OCI-LY3 (cell line): ENCODE measurements around the gene PASD1.

Source experiments
- H2AFZ ChIP-seq: fragments of 200-600, 300-600 bp; shearing (Covaris generic); 2 replicates; pipeline ENCODE4 v1.6.0; 2014; ENCODE audit warnings: antibody characterized with exemption, low read depth, low read length
- H3K27ac ChIP-seq: fragments of 200-600, 300-600 bp; sonication (generic); 2 replicates; pipeline ENCODE4 v1.5.1; 2014; ENCODE audit warnings: mild to moderate bottlenecking, low read length, moderate library complexity, mixed read lengths
- H3K27me3 ChIP-seq: fragments of 200-600, 300-600 bp; sonication (generic); 2 replicates; pipeline ENCODE4 v1.6.1; 2014; ENCODE audit warnings: low read depth, low read length, mixed read lengths
- H3K36me3 ChIP-seq: fragments of 200-600, 300-600 bp; sonication (generic); replicated peaks from 2 replicates; pipeline ENCODE3; 2014; ENCODE audit warnings: low read depth, low read length, mixed read lengths
- H3K4me1 ChIP-seq: fragments of 300-600, 200-600 bp; sonication (generic); 2 replicates; pipeline ENCODE4 v1.6.1; 2014; ENCODE audit warnings: low read length, mixed read lengths
- H3K4me2 ChIP-seq: fragments of 200-600, 300-600 bp; sonication (generic); 2 replicates; pipeline ENCODE4 v1.6.1; 2014; ENCODE audit warnings: low read length, mixed read lengths
- H3K4me3 ChIP-seq: fragments of 300-600, 200-600 bp; sonication (generic); 2 replicates; pipeline ENCODE4 v1.5.1; 2014; ENCODE audit warnings: antibody characterized with exemption, mild to moderate bottlenecking, low read length, moderate library complexity
- H3K79me2 ChIP-seq: fragments of 300-600, 200-600 bp; shearing (Covaris generic); 2 replicates; pipeline ENCODE4 v1.6.1; 2014; ENCODE audit warnings: mild to moderate bottlenecking, low read length, mixed read lengths
- H3K9ac ChIP-seq: fragments of 300-600, 200-600 bp; shearing (Covaris generic); 2 replicates; pipeline ENCODE4 v1.6.0; 2014; ENCODE audit warnings: mild to moderate bottlenecking, low read length, moderate library complexity
- H3K9me3 ChIP-seq: fragments of 200-600, 300-600 bp; shearing (Covaris generic); 2 replicates; pipeline ENCODE4 v1.6.1; 2014; ENCODE audit warnings: low read length, mixed read lengths; ENCODE audit not compliant: insufficient read depth
- H4K20me1 ChIP-seq: fragments of 200-600, 300-600 bp; sonication (generic); 2 replicates; pipeline ENCODE4 v1.6.1; 2016; ENCODE audit warnings: low read length, mixed read lengths; ENCODE audit not compliant: insufficient read depth
- EZH2phosphoT487 ChIP-seq: fragments of 200-600 bp; shearing (Covaris generic); IDR thresholded peaks from 2 replicates; pipeline ENCODE4 v1.6.1; 2018; ENCODE audit warnings: antibody characterized with exemption, mixed run types, low read depth
- TF ChIP-seq, protein P1 (sequence below): fragments of 200-600, 300-600 bp; sonication (generic); IDR thresholded peaks from 2 replicates; pipeline ENCODE4 v1.5.1; 2014; ENCODE audit warnings: antibody characterized with exemption, low read length, low read depth

The PASD1 gene

GRCh38 chrX:151675121-151675746 is 111.8 kb downstream of the PASD1 start:
- Histone ChIP-seq H3K4me1 (no peaks in the 10 kb centered on the region), H2AFZ (no peak overlapping the region), H3K79me2 (no peaks in the 10 kb centered on the region), H4K20me1 (no peaks in the 10 kb centered on the region), H3K27ac (no peak overlapping the region), H3K9ac (no peak overlapping the region), H3K36me3 (no peaks in the 10 kb centered on the region), H3K27me3 (no peaks in the 10 kb centered on the region), H3K9me3 (no peaks in the 10 kb centered on the region), H3K4me3 (no peak overlapping the region), H3K4me2 (no peak overlapping the region)
- TF ChIP-seq EZH2phosphoT487: no peak
- TF ChIP-seq, protein P1, sequence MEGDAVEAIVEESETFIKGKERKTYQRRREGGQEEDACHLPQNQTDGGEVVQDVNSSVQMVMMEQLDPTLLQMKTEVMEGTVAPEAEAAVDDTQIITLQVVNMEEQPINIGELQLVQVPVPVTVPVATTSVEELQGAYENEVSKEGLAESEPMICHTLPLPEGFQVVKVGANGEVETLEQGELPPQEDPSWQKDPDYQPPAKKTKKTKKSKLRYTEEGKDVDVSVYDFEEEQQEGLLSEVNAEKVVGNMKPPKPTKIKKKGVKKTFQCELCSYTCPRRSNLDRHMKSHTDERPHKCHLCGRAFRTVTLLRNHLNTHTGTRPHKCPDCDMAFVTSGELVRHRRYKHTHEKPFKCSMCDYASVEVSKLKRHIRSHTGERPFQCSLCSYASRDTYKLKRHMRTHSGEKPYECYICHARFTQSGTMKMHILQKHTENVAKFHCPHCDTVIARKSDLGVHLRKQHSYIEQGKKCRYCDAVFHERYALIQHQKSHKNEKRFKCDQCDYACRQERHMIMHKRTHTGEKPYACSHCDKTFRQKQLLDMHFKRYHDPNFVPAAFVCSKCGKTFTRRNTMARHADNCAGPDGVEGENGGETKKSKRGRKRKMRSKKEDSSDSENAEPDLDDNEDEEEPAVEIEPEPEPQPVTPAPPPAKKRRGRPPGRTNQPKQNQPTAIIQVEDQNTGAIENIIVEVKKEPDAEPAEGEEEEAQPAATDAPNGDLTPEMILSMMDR: no peak

DNA sequence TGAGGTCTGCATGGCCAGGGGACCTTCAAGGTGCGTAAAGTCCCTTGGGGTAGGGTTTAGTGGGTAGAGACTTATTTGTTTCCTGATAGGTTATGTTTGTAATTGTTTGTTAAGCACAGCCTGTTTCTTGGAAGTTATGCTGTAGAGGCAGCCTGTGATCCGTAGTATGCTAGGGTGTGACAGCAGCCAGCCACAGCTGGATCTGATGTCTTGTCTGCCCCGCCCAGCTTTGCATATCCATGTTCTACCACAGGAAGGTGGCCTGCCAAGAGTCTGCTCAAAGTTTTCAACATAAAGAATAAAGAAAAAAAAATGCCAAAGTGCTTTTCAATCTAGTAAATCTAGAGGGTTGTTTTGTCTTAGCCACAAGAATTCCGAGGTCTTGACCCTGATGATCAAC is 112.7 kb downstream of the PASD1 start:
- Histone ChIP-seq H3K79me2 (no peaks in the 10 kb centered on the region), H2AFZ (no peak overlapping the region), H3K4me2 (no peak overlapping the region), H4K20me1 (no peaks in the 10 kb centered on the region), H3K27ac (no peak overlapping the region), H3K36me3 (no peaks in the 10 kb centered on the region), H3K4me3 (no peak overlapping the region), H3K4me1 (no peaks in the 10 kb centered on the region), H3K9me3 (no peaks in the 10 kb centered on the region), H3K9ac (no peak overlapping the region), H3K27me3 (no peaks in the 10 kb centered on the region)
- no peak for TF ChIP-seq EZH2phosphoT487
- TF ChIP-seq, protein P1: no peak

GRCh38 chrX:151679798-151680402 is 116.4 kb downstream of the PASD1 start:
- H3K79me2 ChIP-seq: no peaks in the 10 kb centered on the region

GRCh38 chrX:151680805-151681204 is 117.3 kb downstream of the PASD1 start:
- Histone ChIP-seq H2AFZ (no peak overlapping the region), H3K4me2 (no peak overlapping the region), H3K9ac (no peak overlapping the region), H3K27ac (no peak overlapping the region), H3K4me1 (no peaks in the 10 kb centered on the region), H3K79me2 (no peaks in the 10 kb centered on the region), H3K9me3 (no peaks in the 10 kb centered on the region), H3K36me3 (no peaks in the 10 kb centered on the region), H3K27me3 (no peaks in the 10 kb centered on the region; the same call in 1 of the 2 replicates), H4K20me1 (no peaks in the 10 kb centered on the region), H3K4me3 (no peak overlapping the region)
- TF ChIP-seq EZH2phosphoT487: no peak
- TF ChIP-seq, protein P1: peak; percentile 63

More at GRCh38 chrX:151679798-151680402, 116.4 kb downstream of the PASD1 start:
- Histone ChIP-seq H3K4me3 (no peak overlapping the region), H3K27ac (no peak overlapping the region), H3K27me3 (no peaks in the 10 kb centered on the region; the same call in 1 of the 2 replicates), H2AFZ (no peak overlapping the region), H3K9me3 (no peaks in the 10 kb centered on the region), H3K4me1 (no peaks in the 10 kb centered on the region), H4K20me1 (no peaks in the 10 kb centered on the region), H3K36me3 (no peaks in the 10 kb centered on the region), H3K4me2 (no peak overlapping the region), H3K9ac (no peak overlapping the region)
- no peak for TF ChIP-seq EZH2phosphoT487
- TF ChIP-seq, protein P1: no peak
